Natural killer cell (primary cell): ENCODE results near the gene LGMN. TPM values are rescaled to one million over a fixed set of nuclear protein-coding genes. Genes with fewer than 3 reads are reported as not detected.

Experiments
- ATAC-seq, 3 donors: fragments of 150-1000 bp in 2 of 3; fragments of 200-7000 bp in 1 of 3; cut with Tn5 transposase; 1 replicate in 1 of 3; 2 replicates in 2 of 3; pipeline ENCODE4 v1.10.0; 2021; ENCODE audit warnings: mild to moderate bottlenecking in 2 of 3, moderate library complexity in 2 of 3
- DNase-seq, 2 donors: peaks; one replicate each; pipeline versions ENCODE4 v3.0.0 to v3.0.0-alpha.2; 2013 to 2021; ENCODE audit warnings: mixed read lengths in 1 of 2
- H3K27ac ChIP-seq: one replicate; pipeline ENCODE4 v1.5.1; 2013; ENCODE audit warnings: mild to moderate bottlenecking, low read length
- H3K27me3 ChIP-seq: one replicate; pipeline ENCODE4 v1.6.1; 2013; ENCODE audit warnings: low read length; ENCODE audit not compliant: control insufficient read depth, insufficient read depth
- H3K36me3 ChIP-seq: one replicate; pipeline ENCODE4 v1.6.1; 2013; ENCODE audit warnings: low read length; ENCODE audit not compliant: control insufficient read depth, insufficient read depth
- H3K4me1 ChIP-seq: one replicate; pipeline ENCODE4 v1.6.1; 2013; ENCODE audit warnings: low read length; ENCODE audit not compliant: control insufficient read depth, insufficient read depth
- H3K4me3 ChIP-seq: one replicate; pipeline ENCODE4 v1.5.1; 2013; ENCODE audit warnings: low read length
- H3K9me3 ChIP-seq: one replicate; pipeline ENCODE4 v1.6.1; 2013; ENCODE audit warnings: low read length; ENCODE audit not compliant: control insufficient read depth, insufficient read depth
- H3K27ac Mint-ChIP-seq, 2 donors: one replicate each; pipeline ENCODE4 v1.8.0; 2022; ENCODE audit warnings: mild to moderate bottlenecking in 2 of 2, mixed read lengths in 2 of 2, moderate library complexity in 1 of 2
- H3K27me3 Mint-ChIP-seq, 2 donors: one replicate each; pipeline ENCODE4 v1.8.0; 2022; ENCODE audit warnings: low read depth in 2 of 2, mixed read lengths in 2 of 2
- H3K36me3 Mint-ChIP-seq: one replicate; pipeline ENCODE4 v1.8.0; 2022; ENCODE audit warnings: mixed read lengths
- H3K4me1 Mint-ChIP-seq, 2 donors: one replicate each; pipeline ENCODE4 v1.8.0; 2022; ENCODE audit warnings: mixed read lengths in 2 of 2
- H3K4me3 Mint-ChIP-seq: one replicate; pipeline ENCODE4 v1.8.0; 2022; ENCODE audit warnings: mild to moderate bottlenecking, moderate library complexity, mixed read lengths
- H3K9me3 Mint-ChIP-seq, 2 donors: one replicate each; pipeline ENCODE4 v1.8.0; 2022; ENCODE audit warnings: mixed read lengths in 2 of 2
- CTCF ChIP-seq: fragments of 200-600 bp; IDR thresholded peaks from one replicate; pipeline ENCODE4 v1.8.0; 2022; ENCODE audit warnings: antibody characterized with exemption
- WGBS: methylation state at CpG from one replicate; pipeline ENCODE4 v1.1.7; 2013; ENCODE audit warnings: missing lambda C conversion rate; ENCODE audit not compliant: insufficient coverage; 5-methylcytosine and 5-hydroxymethylcytosine counted together
- intact Hi-C: fragments of 100-400 bp; cut with micrococcal nuclease; formaldehyde crosslinking; loops from one replicate; pipeline ENCODE4 v1.14.2; 2022
- total RNA-seq, 4 donors: library from RNA; stranded (reverse); fragments of 120-200 nt in 1 of 4; gene quantifications; one replicate each; pipeline versions ENCODE4 v1.2.3 to v1.2.4, GENCODE V29; 2013 to 2022

The LGMN gene
- total RNA-seq, 3 donors from 2014 or later (not counting 1 experiment from before 2014, with no cell fraction given): 0.39 to 6.1 (median 2.5) TPM

- Histone ChIP-seq H3K36me3 (no peaks in the 10 kb centered on the region), H3K9me3 (no peaks in the 10 kb centered on the region), H3K27me3 (no peaks in the 10 kb centered on the region), H3K4me1 (peaks cover 24% of the 10 kb centered on the region), H3K4me3 (no peak overlapping the region), H3K27ac (no peak overlapping the region)
- WGBS: 93% methylated on average over 15 of the region's 15 CpGs
- no peak for TF ChIP-seq CTCF
- no peak for DNase-seq
- H3K9me3 Mint-ChIP-seq: no peaks in the 10 kb centered on the region
- peaks cover 24 to 28% of the 10 kb centered on the region in 2 donors for H3K4me1 Mint-ChIP-seq
- no peak overlapping the region for H3K4me3 Mint-ChIP-seq
- intact Hi-C loops: no loop called here
- H3K27me3 Mint-ChIP-seq: peaks cover 20 to 22% of the 10 kb centered on the region in 2 donors
- no peaks in the 10 kb centered on the region for H3K36me3 Mint-ChIP-seq
- no peak overlapping the region for H3K27ac Mint-ChIP-seq
- ATAC-seq: no peak
Measured at GRCh38 chr14:92706386-92706785, 42.0 kb downstream of the LGMN start.

GRCh38 chr14:92704821-92705220, 43.6 kb downstream of the LGMN start:
- Histone ChIP-seq H3K4me3 (no peak overlapping the region), H3K27me3 (no peaks in the 10 kb centered on the region), H3K27ac (peak overlapping the region; percentile 3), H3K36me3 (no peaks in the 10 kb centered on the region), H3K4me1 (peaks cover 24% of the 10 kb centered on the region), H3K9me3 (no peaks in the 10 kb centered on the region)
- WGBS: 88% methylated on average over 11 of the region's 11 CpGs
- H3K4me1 Mint-ChIP-seq: peaks cover 24 to 28% of the 10 kb centered on the region in 2 donors
- peaks cover 20 to 22% of the 10 kb centered on the region in 2 donors for H3K27me3 Mint-ChIP-seq
- no peak overlapping the region for H3K27ac Mint-ChIP-seq
- no peak for TF ChIP-seq CTCF
- no peaks in the 10 kb centered on the region for H3K36me3 Mint-ChIP-seq
- no peak for DNase-seq
- no peaks in the 10 kb centered on the region for H3K9me3 Mint-ChIP-seq
- intact Hi-C loops: no loop called here
- peak overlapping the region; percentile 19 for H3K4me3 Mint-ChIP-seq
- ATAC-seq: no peak

GRCh38 chr14:92704036-92704804, 44.2 kb downstream of the LGMN start:
- Mint-ChIP-seq H3K36me3 (no peaks in the 10 kb centered on the region), H3K9me3 (no peaks in the 10 kb centered on the region), H3K4me1 (peaks cover 24 to 28% of the 10 kb centered on the region in 2 donors), H3K27ac (no peak overlapping the region), H3K27me3 (peaks cover 18 to 20% of the 10 kb centered on the region in 2 donors), H3K4me3 (peak overlapping the region; percentile 17)
- no peaks in the 10 kb centered on the region for H3K36me3 ChIP-seq
- 36% methylated on average over 23 of the region's 23 CpGs for WGBS
- peak overlapping the region; percentile 43 for H3K27ac ChIP-seq
- no peak for TF ChIP-seq CTCF
- H3K27me3 ChIP-seq: no peaks in the 10 kb centered on the region
- H3K9me3 ChIP-seq: no peaks in the 10 kb centered on the region
- ATAC-seq: peak; percentile 79 to 80 (median 80)
- DNase-seq: no peak
- no peak overlapping the region for H3K4me3 ChIP-seq
- H3K4me1 ChIP-seq: peaks cover 24% of the 10 kb centered on the region
- intact Hi-C loops: no loop called here
